ENCODE results near the gene DDX46.

DNA sequence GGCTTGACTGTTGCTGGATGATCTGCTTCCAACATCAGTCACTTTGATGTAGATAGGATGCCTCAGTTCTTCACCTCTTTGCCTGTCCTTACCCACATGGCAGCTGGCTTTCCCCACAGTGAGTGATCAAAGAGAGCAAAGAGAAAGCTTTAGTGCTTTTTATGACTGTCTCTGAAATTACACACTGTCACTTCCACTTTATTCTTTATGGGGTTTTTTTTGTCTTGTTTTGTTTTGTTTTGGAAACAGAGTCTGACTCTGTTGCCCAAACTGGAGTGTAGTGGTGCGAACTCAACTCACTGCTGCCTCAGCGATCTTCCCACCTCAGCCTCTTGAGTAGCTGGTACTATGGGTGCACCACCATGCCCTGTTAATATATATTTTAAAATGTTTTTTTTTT is 54.8 kb downstream of the DDX46 start:
- TF ChIP-seq, protein P1, sequence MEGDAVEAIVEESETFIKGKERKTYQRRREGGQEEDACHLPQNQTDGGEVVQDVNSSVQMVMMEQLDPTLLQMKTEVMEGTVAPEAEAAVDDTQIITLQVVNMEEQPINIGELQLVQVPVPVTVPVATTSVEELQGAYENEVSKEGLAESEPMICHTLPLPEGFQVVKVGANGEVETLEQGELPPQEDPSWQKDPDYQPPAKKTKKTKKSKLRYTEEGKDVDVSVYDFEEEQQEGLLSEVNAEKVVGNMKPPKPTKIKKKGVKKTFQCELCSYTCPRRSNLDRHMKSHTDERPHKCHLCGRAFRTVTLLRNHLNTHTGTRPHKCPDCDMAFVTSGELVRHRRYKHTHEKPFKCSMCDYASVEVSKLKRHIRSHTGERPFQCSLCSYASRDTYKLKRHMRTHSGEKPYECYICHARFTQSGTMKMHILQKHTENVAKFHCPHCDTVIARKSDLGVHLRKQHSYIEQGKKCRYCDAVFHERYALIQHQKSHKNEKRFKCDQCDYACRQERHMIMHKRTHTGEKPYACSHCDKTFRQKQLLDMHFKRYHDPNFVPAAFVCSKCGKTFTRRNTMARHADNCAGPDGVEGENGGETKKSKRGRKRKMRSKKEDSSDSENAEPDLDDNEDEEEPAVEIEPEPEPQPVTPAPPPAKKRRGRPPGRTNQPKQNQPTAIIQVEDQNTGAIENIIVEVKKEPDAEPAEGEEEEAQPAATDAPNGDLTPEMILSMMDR (IDR thresholded peaks at IDR 0.05; ENCODE audit: low read length) = no peak
- TF ChIP-seq EZH2 (optimal IDR thresholded peaks at IDR 0.05; ENCODE audit: low read depth, low read length) = no peak
- TF ChIP-seq EZH2phosphoT487 (IDR thresholded peaks at IDR 0.05; ENCODE audit: low read length) = no peak

Measured in MM.1S (cell line).